ENCODE measurements around the gene FAM3D. TPM values are rescaled to one million over a fixed set of nuclear protein-coding genes. Genes with fewer than 3 reads are reported as not detected.
"Not testable (repeated sequence)": the region's sequence is repeated elsewhere in the genome, so short reads cannot be mapped to it uniquely, and the experiment has no call there.

Gene FAM3D
- total RNA-seq, 2 experiments from 2014 or later = not detected

DNA sequence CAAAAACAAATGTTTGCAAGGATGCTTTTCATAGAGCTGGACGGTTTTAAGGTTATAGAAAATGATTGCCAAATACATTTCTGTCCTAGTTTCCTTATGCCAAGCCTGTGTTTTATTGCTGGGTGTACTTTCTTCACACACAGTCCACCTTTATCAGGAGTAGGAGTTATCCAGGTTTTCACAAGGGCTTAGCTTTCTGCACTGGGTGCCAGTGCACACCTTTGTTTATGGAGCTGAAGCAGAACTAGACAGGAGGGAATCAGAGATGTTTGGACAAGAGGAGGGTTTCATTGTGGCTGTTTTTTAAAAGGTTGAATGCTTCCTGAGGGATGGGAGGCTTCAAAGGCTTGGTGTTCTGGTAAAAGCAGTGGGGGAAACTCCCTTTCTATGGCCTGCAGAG, 29.5 kb upstream of the FAM3D start:
- peaks cover 8% of the 10 kb centered on the region for H3K9me3 Mint-ChIP-seq (ENCODE audit: insufficient read depth)
- H3K27me3 Mint-ChIP-seq (ENCODE audit: low read depth) = no peaks in the 10 kb centered on the region
- no peaks in the 10 kb centered on the region for H3K36me3 Mint-ChIP-seq (ENCODE audit: low read depth)
- ChIA-PET POLR2A (no interaction called here), CTCF (interaction anchor here (0.8 kb wide), 1 partner anchor 383 kb away, joined by 3 read pairs; no protein-coding TSS in a partner anchor)
- no peak overlapping the region for H3K4me3 Mint-ChIP-seq
- DNase-seq (no peak), ATAC-seq (no peak)
- no peaks in the 10 kb centered on the region for H3K4me1 Mint-ChIP-seq (ENCODE audit: low read depth)
- H3K27ac Mint-ChIP-seq = no peak overlapping the region

GRCh38 chr3:58695284-58695683, 28.7 kb upstream of the FAM3D start:
- CTCF ChIA-PET; H3K4me1 Mint-ChIP-seq (ENCODE audit: low read depth); H3K36me3 Mint-ChIP-seq (ENCODE audit: low read depth); H3K9me3 Mint-ChIP-seq (ENCODE audit: insufficient read depth); H3K27me3 Mint-ChIP-seq (ENCODE audit: low read depth); DNase-seq; H3K27ac Mint-ChIP-seq; ATAC-seq; H3K4me3 Mint-ChIP-seq; POLR2A ChIA-PET: not testable (repeated sequence)

DNA sequence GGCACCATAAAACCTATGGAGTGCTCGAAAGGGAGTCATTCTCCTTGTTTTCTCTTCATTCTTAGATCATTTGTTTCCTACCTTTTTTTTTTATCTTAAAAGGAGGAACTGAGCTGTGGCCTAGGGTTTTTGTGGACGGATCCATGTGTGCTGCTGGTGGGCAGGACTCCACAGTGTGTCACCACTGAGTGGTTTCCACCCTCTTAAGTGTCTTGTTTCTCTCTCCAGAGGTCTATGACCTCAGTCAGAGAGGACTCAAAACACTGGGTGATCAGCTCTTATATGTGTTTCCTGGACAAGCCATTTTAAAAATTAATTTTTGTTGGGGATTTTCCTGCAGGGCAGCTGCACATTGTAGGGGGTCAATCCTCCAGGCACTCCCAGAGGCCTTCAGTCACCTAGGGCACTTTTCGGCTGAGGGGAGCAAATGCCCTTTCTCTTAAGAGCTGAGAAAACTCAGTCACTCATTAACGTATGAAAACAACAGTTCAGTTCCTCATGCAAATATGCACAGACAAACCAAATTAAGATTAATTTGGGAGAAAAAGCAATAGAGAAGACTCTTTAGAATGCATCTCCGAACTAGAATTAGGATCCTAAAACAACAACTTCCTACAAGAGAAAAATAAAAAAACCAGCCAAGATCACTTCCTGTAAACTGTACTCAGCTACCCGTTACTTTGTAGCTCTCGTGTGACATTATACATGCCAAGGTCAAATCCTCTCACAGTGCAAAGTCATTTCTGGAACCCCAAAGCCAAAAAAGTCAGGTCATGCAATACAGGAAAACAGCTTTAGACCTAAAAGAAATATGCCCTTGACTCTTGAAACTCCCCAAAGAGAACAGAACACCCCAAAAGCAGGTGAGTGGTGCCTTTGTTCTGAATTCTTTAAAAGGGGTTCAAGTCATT, 27.6 kb upstream of the FAM3D start:
- no peak overlapping the region for H3K27ac Mint-ChIP-seq
- ChIA-PET CTCF (no interaction called here), POLR2A (no interaction called here)
- no peak for ATAC-seq
- no peak overlapping the region for H3K4me3 Mint-ChIP-seq
- no peak for DNase-seq
- H3K27me3 Mint-ChIP-seq (ENCODE audit: low read depth) = no peaks in the 10 kb centered on the region
- H3K9me3 Mint-ChIP-seq (ENCODE audit: insufficient read depth) = peaks cover 9% of the 10 kb centered on the region
- H3K4me1 Mint-ChIP-seq (ENCODE audit: low read depth) = no peaks in the 10 kb centered on the region
- no peaks in the 10 kb centered on the region for H3K36me3 Mint-ChIP-seq (ENCODE audit: low read depth)

DNA sequence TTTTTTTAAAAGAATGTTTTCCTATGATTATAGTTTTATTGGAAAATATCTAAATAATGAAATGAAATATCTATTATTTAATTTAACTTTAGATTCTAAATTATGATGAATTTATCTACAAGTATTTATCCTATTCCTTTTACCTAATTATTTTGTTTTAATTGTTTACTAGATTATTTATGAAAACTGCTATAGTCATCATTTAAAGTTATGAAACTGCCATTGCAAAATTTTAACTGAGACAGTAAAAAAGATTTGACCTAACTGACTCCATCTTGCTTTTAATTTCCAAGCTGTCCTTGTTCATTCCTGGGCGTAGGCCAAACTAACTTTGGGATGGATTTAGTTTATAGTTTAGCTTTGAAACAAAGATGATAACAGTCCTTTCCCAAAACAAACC, 25.9 kb upstream of the FAM3D start:
- H3K36me3 Mint-ChIP-seq (ENCODE audit: low read depth) = no peaks in the 10 kb centered on the region
- ChIA-PET POLR2A (interaction anchor here (0.6 kb wide), 1 partner anchor 27 kb away, joined by 3 read pairs; no protein-coding TSS in a partner anchor), CTCF (no interaction called here)
- H3K27ac Mint-ChIP-seq = no peak overlapping the region
- no peaks in the 10 kb centered on the region for H3K27me3 Mint-ChIP-seq (ENCODE audit: low read depth)
- DNase-seq = no peak
- H3K4me1 Mint-ChIP-seq (ENCODE audit: low read depth) = no peaks in the 10 kb centered on the region
- H3K4me3 Mint-ChIP-seq = no peak overlapping the region
- no peak for ATAC-seq
- H3K9me3 Mint-ChIP-seq (ENCODE audit: insufficient read depth) = peaks cover 9% of the 10 kb centered on the region

- no peak overlapping the region for H3K27ac Mint-ChIP-seq
- H3K4me3 Mint-ChIP-seq = no peak overlapping the region
- peaks cover 9% of the 10 kb centered on the region for H3K9me3 Mint-ChIP-seq (ENCODE audit: insufficient read depth)
- DNase-seq = no peak
- H3K36me3 Mint-ChIP-seq (ENCODE audit: low read depth) = no peaks in the 10 kb centered on the region
- ChIA-PET CTCF (no interaction called here), POLR2A (no interaction called here)
- H3K4me1 Mint-ChIP-seq (ENCODE audit: low read depth) = no peaks in the 10 kb centered on the region
- ATAC-seq = no peak
- H3K27me3 Mint-ChIP-seq (ENCODE audit: low read depth) = no peaks in the 10 kb centered on the region
These were observed 25.4 kb upstream of the FAM3D start for GRCh38 chr3:58691997-58692396.

DNA sequence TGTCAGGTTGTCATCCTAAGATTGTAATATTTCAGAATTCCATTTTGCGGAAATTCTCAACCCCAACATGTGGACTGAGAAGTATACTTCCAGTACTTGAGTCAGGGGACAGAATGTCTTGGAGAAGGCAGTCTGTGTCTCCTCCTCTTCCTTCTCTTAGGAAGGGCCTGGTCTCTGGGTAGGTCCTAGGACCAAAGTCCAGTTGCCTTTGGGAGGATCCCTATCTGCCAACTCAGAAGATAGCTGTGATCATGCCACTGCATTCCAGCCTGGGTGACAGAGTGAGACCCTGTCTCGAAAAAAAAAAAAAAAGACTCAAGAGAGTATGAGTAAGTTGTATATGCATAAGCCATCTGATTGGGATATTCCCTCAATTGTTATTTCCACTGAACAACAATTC, 23.9 kb upstream of the FAM3D start:
- Mint-ChIP-seq H3K27me3 (ENCODE audit: low read depth) (no peaks in the 10 kb centered on the region), H3K36me3 (ENCODE audit: low read depth) (no peaks in the 10 kb centered on the region), H3K27ac (no peak overlapping the region), H3K4me1 (ENCODE audit: low read depth) (no peaks in the 10 kb centered on the region), H3K4me3 (no peak overlapping the region), H3K9me3 (ENCODE audit: insufficient read depth) (peaks cover 9% of the 10 kb centered on the region)
- DNase-seq (no peak), ATAC-seq (no peak)
- ChIA-PET POLR2A (no interaction called here), CTCF (no interaction called here)

DNA sequence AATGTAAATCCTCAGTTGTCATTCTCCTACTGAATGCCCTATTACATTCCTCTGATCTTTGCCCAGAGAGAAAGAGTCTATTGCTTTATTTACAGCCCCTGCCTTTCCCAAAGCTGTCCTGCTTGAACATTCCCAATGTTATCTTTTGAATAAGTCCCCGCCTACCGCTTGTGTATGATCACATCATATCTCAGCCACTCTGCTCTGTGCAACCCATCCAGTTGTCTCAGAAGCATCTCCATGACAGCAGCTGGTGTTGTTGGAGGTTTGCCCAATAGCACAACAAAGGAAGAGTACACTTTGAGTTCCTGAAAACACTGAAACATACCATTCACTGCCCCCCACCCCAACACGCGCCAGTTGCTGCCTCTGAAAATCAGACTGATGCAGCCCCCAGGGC, 22.0 kb upstream of the FAM3D start:
- Mint-ChIP-seq H3K9me3 (ENCODE audit: insufficient read depth) (peaks cover 9% of the 10 kb centered on the region), H3K27me3 (ENCODE audit: low read depth) (no peaks in the 10 kb centered on the region), H3K27ac (no peak overlapping the region), H3K36me3 (ENCODE audit: low read depth) (no peaks in the 10 kb centered on the region), H3K4me3 (no peak overlapping the region), H3K4me1 (ENCODE audit: low read depth) (no peaks in the 10 kb centered on the region)
- no peak for ATAC-seq
- CTCF ChIA-PET = no interaction called here
- DNase-seq = no peak
- POLR2A ChIA-PET = no interaction called here

- H3K4me3 Mint-ChIP-seq = no peak overlapping the region
- peaks cover 4% of the 10 kb centered on the region for H3K27me3 Mint-ChIP-seq (ENCODE audit: low read depth)
- H3K36me3 Mint-ChIP-seq (ENCODE audit: low read depth) = no peaks in the 10 kb centered on the region
- ChIA-PET POLR2A (no interaction called here), CTCF (no interaction called here)
- no peak for DNase-seq
- no peak for ATAC-seq
- H3K4me1 Mint-ChIP-seq (ENCODE audit: low read depth) = no peaks in the 10 kb centered on the region
- H3K27ac Mint-ChIP-seq = no peak overlapping the region
- peaks cover 8% of the 10 kb centered on the region for H3K9me3 Mint-ChIP-seq (ENCODE audit: insufficient read depth)
These were observed 20.3 kb upstream of the FAM3D start for GRCh38 chr3:58686847-58687246.

- H3K4me3 Mint-ChIP-seq = no peak overlapping the region
- H3K9me3 Mint-ChIP-seq (ENCODE audit: insufficient read depth) = no peaks in the 10 kb centered on the region
- peaks cover 4% of the 10 kb centered on the region for H3K27me3 Mint-ChIP-seq (ENCODE audit: low read depth)
- ChIA-PET CTCF (no interaction called here), POLR2A (no interaction called here)
- H3K4me1 Mint-ChIP-seq (ENCODE audit: low read depth) = no peaks in the 10 kb centered on the region
- no peak for ATAC-seq
- H3K36me3 Mint-ChIP-seq (ENCODE audit: low read depth) = no peaks in the 10 kb centered on the region
- no peak overlapping the region for H3K27ac Mint-ChIP-seq
- no peak for DNase-seq
These were observed 19.1 kb upstream of the FAM3D start for GRCh38 chr3:58685641-58686040.

DNA sequence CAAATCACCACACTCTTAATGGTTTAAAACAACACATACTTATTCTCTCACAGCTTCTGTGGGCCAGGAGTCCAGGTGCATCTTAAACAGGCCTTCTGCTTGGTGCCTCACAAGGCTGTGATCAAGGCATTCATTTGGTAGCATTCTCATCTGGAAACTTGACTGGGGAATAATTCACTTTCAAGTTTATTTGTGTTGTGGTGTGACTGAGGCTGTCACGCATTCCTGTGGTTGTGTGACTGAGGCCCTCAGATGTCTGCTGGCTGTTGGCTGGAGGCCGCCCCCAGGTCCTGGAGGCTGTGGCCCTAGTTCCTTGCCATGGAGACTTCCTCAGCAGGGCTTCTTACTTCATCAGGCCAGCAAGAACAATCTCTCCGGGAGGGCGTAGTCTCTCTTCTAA, 16.9 kb upstream of the FAM3D start:
- DNase-seq (no peak), ATAC-seq (no peak)
- POLR2A ChIA-PET = no interaction called here
- H3K4me1 Mint-ChIP-seq (ENCODE audit: low read depth) = no peaks in the 10 kb centered on the region
- peaks cover 4% of the 10 kb centered on the region for H3K27me3 Mint-ChIP-seq (ENCODE audit: low read depth)
- CTCF ChIA-PET = no interaction called here
- H3K27ac Mint-ChIP-seq = no peak overlapping the region
- no peak overlapping the region for H3K4me3 Mint-ChIP-seq
- no peaks in the 10 kb centered on the region for H3K9me3 Mint-ChIP-seq (ENCODE audit: insufficient read depth)
- no peaks in the 10 kb centered on the region for H3K36me3 Mint-ChIP-seq (ENCODE audit: low read depth)

- Mint-ChIP-seq H3K4me1 (ENCODE audit: low read depth) (no peaks in the 10 kb centered on the region), H3K36me3 (ENCODE audit: low read depth) (no peaks in the 10 kb centered on the region), H3K4me3 (no peak overlapping the region), H3K27me3 (ENCODE audit: low read depth) (peaks cover 4% of the 10 kb centered on the region), H3K9me3 (ENCODE audit: insufficient read depth) (no peaks in the 10 kb centered on the region), H3K27ac (no peak overlapping the region)
- no peak for DNase-seq
- no peak for ATAC-seq
- ChIA-PET CTCF (no interaction called here), POLR2A (no interaction called here)
These were observed 16.5 kb upstream of the FAM3D start for GRCh38 chr3:58683001-58683458.

GRCh38 chr3:58681863-58682262, 15.3 kb upstream of the FAM3D start:
- Mint-ChIP-seq H3K27me3 (ENCODE audit: low read depth) (peaks cover 5% of the 10 kb centered on the region), H3K36me3 (ENCODE audit: low read depth) (no peaks in the 10 kb centered on the region), H3K9me3 (ENCODE audit: insufficient read depth) (no peaks in the 10 kb centered on the region), H3K4me1 (ENCODE audit: low read depth) (no peaks in the 10 kb centered on the region), H3K27ac (no peak overlapping the region), H3K4me3 (no peak overlapping the region)
- ChIA-PET POLR2A (no interaction called here), CTCF (no interaction called here)
- DNase-seq (no peak), ATAC-seq (no peak)
